Caco-2 (cell line): ENCODE results near the gene SCN4A. TPM values are rescaled to one million over a fixed set of nuclear protein-coding genes. Genes with fewer than 3 reads are reported as not detected.

Experiments used
- BruUV-seq: library from RNA; stranded (reverse); fragments of 400-500 nt; replicated peaks from 2 replicates; lab custom pipeline; 2021; lab: Mats Ljungman, UMichigan
- CTCF ChIA-PET: fragments of 300-600 bp; sonication (Branson Sonifier 250); formaldehyde crosslinking; loops from one replicate; lab custom pipeline; 2022; ENCODE audit warnings: antibody characterized with exemption; lab: Charles Lee
- POLR2A ChIA-PET: fragments of 300-600 bp; sonication (Branson Sonifier 250); formaldehyde crosslinking; loops from one replicate; lab custom pipeline; 2022; ENCODE audit warnings: antibody characterized with exemption; lab: Charles Lee
- DNase-seq, 2 experiments: peaks; one replicate each; pipeline versions ENCODE4 v3.0.0 to v3.0.0-alpha.2; 2020 to 2022
- H3K27me3 ChIP-seq: replicated peaks from 2 replicates; pipeline ENCODE4 v1.6.0; 2011; ENCODE audit warnings: low read length; ENCODE audit not compliant: control insufficient read depth, insufficient read depth
- H3K36me3 ChIP-seq: 2 replicates; pipeline ENCODE4 v1.5.1; 2011; ENCODE audit warnings: low read length; ENCODE audit not compliant: control insufficient read depth, insufficient read depth
- H3K4me1 ChIP-seq: fragments of 250-450 bp; sonication (Bioruptor Pico); 2 replicates; pipeline ENCODE4 v1.5.1; 2020; ENCODE audit warnings: mild to moderate bottlenecking
- H3K4me3 ChIP-seq: 2 replicates; pipeline ENCODE4 v1.5.1; 2011; ENCODE audit warnings: low read depth, mild to moderate bottlenecking, control low read depth, low read length
- H3K9me3 ChIP-seq: fragments of 250-450 bp; sonication (Bioruptor Pico); 2 replicates; pipeline ENCODE4 v1.5.1; 2020; ENCODE audit warnings: mild to moderate bottlenecking, moderate library complexity
- H3K27ac Mint-ChIP-seq: one replicate; pipeline ENCODE4 v1.8.0; 2022; ENCODE audit warnings: mixed read lengths; ENCODE audit not compliant: unreplicated experiment
- H3K27me3 Mint-ChIP-seq: one replicate; pipeline ENCODE4 v1.8.0; 2022; ENCODE audit warnings: mixed read lengths; ENCODE audit not compliant: insufficient read depth, unreplicated experiment
- H3K36me3 Mint-ChIP-seq: one replicate; pipeline ENCODE4 v1.8.0; 2022; ENCODE audit warnings: mild to moderate bottlenecking, mixed read lengths; ENCODE audit not compliant: insufficient read depth, unreplicated experiment
- H3K4me1 Mint-ChIP-seq: one replicate; pipeline ENCODE4 v1.8.0; 2022; ENCODE audit warnings: low read depth, mixed read lengths; ENCODE audit not compliant: unreplicated experiment
- H3K4me3 Mint-ChIP-seq: one replicate; pipeline ENCODE4 v1.8.0; 2022; ENCODE audit warnings: mild to moderate bottlenecking, moderate library complexity, mixed read lengths; ENCODE audit not compliant: unreplicated experiment
- H3K9me3 Mint-ChIP-seq: one replicate; pipeline ENCODE4 v1.8.0; 2022; ENCODE audit warnings: mixed read lengths; ENCODE audit not compliant: unreplicated experiment
- CTCF ChIP-seq, 2 experiments: fragments of 200-600 bp in 1 of 2; IDR thresholded peaks; 1 replicate in 1 of 2; 2 replicates in 1 of 2; pipeline versions ENCODE4 v1.5.1 to v1.8.0; 2011 to 2022; ENCODE audit warnings: antibody characterized with exemption in 1 of 2, control low read depth in 1 of 2, inconsistent platforms in 1 of 2, low read depth in 1 of 2, low read length in 1 of 2, mild to moderate bottlenecking in 1 of 2, moderate library complexity in 1 of 2; ENCODE audit not compliant: insufficient read depth in 1 of 2, severe bottlenecking in 1 of 2, unreplicated experiment in 1 of 2
- intact Hi-C: fragments of 100-400 bp; cut with micrococcal nuclease; formaldehyde crosslinking; loops from one replicate; pipeline ENCODE4 v1.10.0; 2022; ENCODE audit not compliant: unreplicated experiment
- total RNA-seq: library from RNA; stranded (reverse); gene quantifications from 2 replicates; pipeline ENCODE4 v1.2.3, GENCODE V29; 2022

The SCN4A gene
- total RNA-seq, 1 experiment from 2014 or later = not detected

- Mint-ChIP-seq H3K4me3 (no peak overlapping the region), H3K36me3 (no peaks in the 10 kb centered on the region), H3K9me3 (no peaks in the 10 kb centered on the region), H3K27me3 (peaks cover 12% of the 10 kb centered on the region), H3K4me1 (no peaks in the 10 kb centered on the region), H3K27ac (no peak overlapping the region)
- intact Hi-C loops = loop anchor here (5.0 kb wide), 1 partner anchor 36 kb away; no protein-coding TSS in a partner anchor
- no peak overlapping the region for H3K4me3 ChIP-seq
- H3K36me3 ChIP-seq = no peaks in the 10 kb centered on the region
- DNase-seq = no peak
- no peak for TF ChIP-seq CTCF (IDR thresholded peaks at IDR 0.05; ENCODE audit: insufficient read depth in 1 of 2, low read depth in 1 of 2, low read length in 1 of 2, severe bottlenecking in 1 of 2, unreplicated experiment in 1 of 2)
- no TSS peak for BruUV-seq
- no peaks in the 10 kb centered on the region for H3K9me3 ChIP-seq
- H3K27me3 ChIP-seq = no peaks in the 10 kb centered on the region
- ChIA-PET POLR2A (no interaction called here), CTCF (interaction anchor here (0.6 to 1.2 kb wide), 2 partner anchors 42 to 95 kb away, joined by 3 read pairs; no protein-coding TSS in a partner anchor)
- peaks cover 9% of the 10 kb centered on the region; the same call in 1 of the 2 replicates for H3K4me1 ChIP-seq
Measured at GRCh38 chr17:63988127-63988478, 15.4 kb upstream of the SCN4A start.

GRCh38 chr17:63987221-63988126, 14.8 kb upstream of the SCN4A start:
- no peak for DNase-seq
- POLR2A ChIA-PET = no interaction called here
- intact Hi-C loops = loop anchor here (5.0 kb wide), 1 partner anchor 35 kb away; no protein-coding TSS in a partner anchor

More at GRCh38 chr17:63987221-63988126, 14.8 kb upstream of the SCN4A start:
- Mint-ChIP-seq H3K4me1 (no peaks in the 10 kb centered on the region), H3K4me3 (no peak overlapping the region), H3K27me3 (peaks cover 9% of the 10 kb centered on the region), H3K27ac (no peak overlapping the region), H3K36me3 (no peaks in the 10 kb centered on the region), H3K9me3 (no peaks in the 10 kb centered on the region)
- peaks cover 4% of the 10 kb centered on the region; the same call in 1 of the 2 replicates for H3K9me3 ChIP-seq
- no peaks in the 10 kb centered on the region for H3K27me3 ChIP-seq
- no peak overlapping the region for H3K4me3 ChIP-seq
- peaks cover 9% of the 10 kb centered on the region; the same call in 1 of the 2 replicates for H3K4me1 ChIP-seq
- no peaks in the 10 kb centered on the region for H3K36me3 ChIP-seq
- TF ChIP-seq CTCF (IDR thresholded peaks at IDR 0.05; ENCODE audit: insufficient read depth in 1 of 2, low read depth in 1 of 2, low read length in 1 of 2, severe bottlenecking in 1 of 2, unreplicated experiment in 1 of 2) = no peak
- no TSS peak for BruUV-seq
- CTCF ChIA-PET = interaction anchor here (0.7 to 1.2 kb wide), 3 partner anchors 15 to 72 kb away, joined by 3 to 4 read pairs (median 3); no protein-coding TSS in a partner anchor
